Measurements from ENCODE around the gene AGO3. TPM values are rescaled to one million over a fixed set of nuclear protein-coding genes. Genes with fewer than 3 reads are reported as not detected.
A peak's percentile ranks its signal among the peaks of the same experiment; 100 is the strongest.

The AGO3 gene
- total RNA-seq, 1 donor from 2014 or later, result 9.9 TPM

DNA sequence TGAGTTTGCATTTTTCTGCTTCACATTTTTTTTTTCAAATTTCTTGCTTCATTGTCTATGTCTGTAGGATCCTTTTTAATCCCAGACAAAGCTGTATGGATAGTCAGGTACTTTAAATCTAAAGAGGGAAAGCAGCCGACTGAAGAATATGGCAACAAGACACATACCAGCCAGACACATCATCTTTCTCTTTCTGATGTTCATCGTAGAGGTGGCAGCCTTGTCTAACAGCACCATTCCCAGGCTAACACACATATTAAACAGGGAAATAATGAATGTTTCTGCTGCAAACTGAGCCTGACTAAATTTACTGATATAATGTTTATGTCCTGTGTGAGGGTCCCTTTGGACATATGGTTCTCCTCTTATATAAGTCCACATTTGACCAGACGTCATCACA is 149.3 kb downstream of the AGO3 start:
- Histone ChIP-seq H3K36me3 (ENCODE audit: control insufficient read depth, insufficient read depth, low read length) (no peaks in the 10 kb centered on the region), H3K4me3 (ENCODE audit: low read depth, low read length) (no peak overlapping the region), H3K27me3 (ENCODE audit: control insufficient read depth, insufficient read depth, low read length) (no peaks in the 10 kb centered on the region)
- TF ChIP-seq, protein P1, sequence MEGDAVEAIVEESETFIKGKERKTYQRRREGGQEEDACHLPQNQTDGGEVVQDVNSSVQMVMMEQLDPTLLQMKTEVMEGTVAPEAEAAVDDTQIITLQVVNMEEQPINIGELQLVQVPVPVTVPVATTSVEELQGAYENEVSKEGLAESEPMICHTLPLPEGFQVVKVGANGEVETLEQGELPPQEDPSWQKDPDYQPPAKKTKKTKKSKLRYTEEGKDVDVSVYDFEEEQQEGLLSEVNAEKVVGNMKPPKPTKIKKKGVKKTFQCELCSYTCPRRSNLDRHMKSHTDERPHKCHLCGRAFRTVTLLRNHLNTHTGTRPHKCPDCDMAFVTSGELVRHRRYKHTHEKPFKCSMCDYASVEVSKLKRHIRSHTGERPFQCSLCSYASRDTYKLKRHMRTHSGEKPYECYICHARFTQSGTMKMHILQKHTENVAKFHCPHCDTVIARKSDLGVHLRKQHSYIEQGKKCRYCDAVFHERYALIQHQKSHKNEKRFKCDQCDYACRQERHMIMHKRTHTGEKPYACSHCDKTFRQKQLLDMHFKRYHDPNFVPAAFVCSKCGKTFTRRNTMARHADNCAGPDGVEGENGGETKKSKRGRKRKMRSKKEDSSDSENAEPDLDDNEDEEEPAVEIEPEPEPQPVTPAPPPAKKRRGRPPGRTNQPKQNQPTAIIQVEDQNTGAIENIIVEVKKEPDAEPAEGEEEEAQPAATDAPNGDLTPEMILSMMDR (IDR thresholded peaks at IDR 0.05; ENCODE audit: insufficient read depth, low read length, poor library complexity, severe bottlenecking), result no peak
- no peak for DNase-seq (ENCODE audit: low read depth)

DNA sequence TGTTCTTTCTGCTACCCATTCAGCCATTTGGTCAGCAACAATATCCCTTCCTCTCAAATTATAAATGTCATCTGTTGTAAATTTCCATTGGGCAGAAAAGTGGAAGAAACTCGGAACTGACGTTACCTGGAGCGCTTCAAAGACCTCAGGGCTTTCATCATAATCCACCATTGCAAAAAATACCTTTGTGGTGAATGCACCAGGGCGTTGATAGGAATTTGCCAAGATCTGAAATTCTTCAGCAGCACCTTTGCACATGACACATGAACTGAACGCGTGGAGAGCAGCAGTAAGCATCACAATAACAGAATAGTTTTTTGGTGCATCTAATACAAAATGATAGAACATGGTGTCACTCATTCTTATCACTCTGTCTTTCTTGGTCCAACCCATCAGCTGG is 149.9 kb downstream of the AGO3 start:
- no peak for DNase-seq (ENCODE audit: low read depth)
- TF ChIP-seq, protein P1 (IDR thresholded peaks at IDR 0.05; ENCODE audit: insufficient read depth, low read length, poor library complexity, severe bottlenecking), result no peak
- Histone ChIP-seq H3K36me3 (ENCODE audit: control insufficient read depth, insufficient read depth, low read length) (no peaks in the 10 kb centered on the region), H3K4me3 (ENCODE audit: low read depth, low read length) (no peak overlapping the region), H3K27me3 (ENCODE audit: control insufficient read depth, insufficient read depth, low read length) (no peaks in the 10 kb centered on the region)

DNA sequence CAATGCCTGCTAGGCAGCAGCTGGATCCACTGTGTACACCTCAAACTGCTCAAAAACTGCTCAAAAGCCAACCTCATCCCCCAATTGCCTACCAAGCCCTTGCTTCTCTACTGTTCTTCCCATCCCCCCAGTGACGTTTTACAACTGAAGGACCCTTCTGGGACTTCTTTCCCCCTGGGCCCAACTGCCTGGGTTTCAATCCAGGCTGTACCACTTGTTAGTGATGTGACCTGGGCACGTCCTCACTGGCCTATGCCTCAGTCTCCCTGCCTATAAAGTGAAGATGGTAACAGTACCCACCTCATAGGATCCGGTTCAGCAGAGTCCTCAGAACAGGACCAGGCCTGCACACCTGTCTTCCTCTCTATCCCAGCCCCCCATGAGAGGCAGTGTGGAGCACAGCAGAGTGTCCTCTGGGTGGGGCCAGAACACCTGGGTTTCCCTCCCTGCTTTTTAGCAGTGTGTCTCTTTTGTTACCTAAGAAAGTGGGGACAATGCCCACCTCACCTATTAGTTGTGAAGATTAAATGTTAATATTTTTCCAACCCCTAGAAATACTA is 151.1 kb downstream of the AGO3 start:
- Histone ChIP-seq H3K27me3 (ENCODE audit: control insufficient read depth, insufficient read depth, low read length) (no peaks in the 10 kb centered on the region), H3K36me3 (ENCODE audit: control insufficient read depth, insufficient read depth, low read length) (no peaks in the 10 kb centered on the region), H3K4me3 (ENCODE audit: low read depth, low read length) (no peak overlapping the region)
- no peak for DNase-seq (ENCODE audit: low read depth)
- TF ChIP-seq, protein P1 (IDR thresholded peaks at IDR 0.05; ENCODE audit: insufficient read depth, low read length, poor library complexity, severe bottlenecking), result no peak

DNA sequence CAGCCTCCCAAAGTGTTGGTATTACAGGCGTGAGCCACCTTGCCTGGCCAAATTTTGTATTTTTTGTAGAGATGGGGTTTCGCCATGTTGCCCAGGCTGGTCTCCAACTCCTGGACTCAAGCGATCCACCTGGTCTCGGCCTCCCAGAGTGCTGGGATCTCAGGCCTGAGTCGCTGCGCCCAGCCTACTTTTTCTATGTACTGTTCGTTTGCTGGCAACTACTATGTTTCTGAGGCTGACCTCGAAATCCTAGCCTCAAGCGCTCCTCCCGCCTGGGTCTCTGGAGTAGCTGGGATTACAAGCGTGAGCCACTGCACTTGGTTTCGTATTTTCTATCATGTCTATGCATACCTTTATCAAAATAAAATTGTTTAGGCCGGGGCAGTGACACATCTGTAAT is 152.3 kb downstream of the AGO3 start:
- Histone ChIP-seq H3K4me3 (ENCODE audit: low read depth, low read length) (no peak overlapping the region), H3K36me3 (ENCODE audit: control insufficient read depth, insufficient read depth, low read length) (no peaks in the 10 kb centered on the region), H3K27me3 (ENCODE audit: control insufficient read depth, insufficient read depth, low read length) (no peaks in the 10 kb centered on the region)
- TF ChIP-seq, protein P1 (IDR thresholded peaks at IDR 0.05; ENCODE audit: insufficient read depth, low read length, poor library complexity, severe bottlenecking), result no peak
- DNase-seq (ENCODE audit: low read depth), result no peak

DNA sequence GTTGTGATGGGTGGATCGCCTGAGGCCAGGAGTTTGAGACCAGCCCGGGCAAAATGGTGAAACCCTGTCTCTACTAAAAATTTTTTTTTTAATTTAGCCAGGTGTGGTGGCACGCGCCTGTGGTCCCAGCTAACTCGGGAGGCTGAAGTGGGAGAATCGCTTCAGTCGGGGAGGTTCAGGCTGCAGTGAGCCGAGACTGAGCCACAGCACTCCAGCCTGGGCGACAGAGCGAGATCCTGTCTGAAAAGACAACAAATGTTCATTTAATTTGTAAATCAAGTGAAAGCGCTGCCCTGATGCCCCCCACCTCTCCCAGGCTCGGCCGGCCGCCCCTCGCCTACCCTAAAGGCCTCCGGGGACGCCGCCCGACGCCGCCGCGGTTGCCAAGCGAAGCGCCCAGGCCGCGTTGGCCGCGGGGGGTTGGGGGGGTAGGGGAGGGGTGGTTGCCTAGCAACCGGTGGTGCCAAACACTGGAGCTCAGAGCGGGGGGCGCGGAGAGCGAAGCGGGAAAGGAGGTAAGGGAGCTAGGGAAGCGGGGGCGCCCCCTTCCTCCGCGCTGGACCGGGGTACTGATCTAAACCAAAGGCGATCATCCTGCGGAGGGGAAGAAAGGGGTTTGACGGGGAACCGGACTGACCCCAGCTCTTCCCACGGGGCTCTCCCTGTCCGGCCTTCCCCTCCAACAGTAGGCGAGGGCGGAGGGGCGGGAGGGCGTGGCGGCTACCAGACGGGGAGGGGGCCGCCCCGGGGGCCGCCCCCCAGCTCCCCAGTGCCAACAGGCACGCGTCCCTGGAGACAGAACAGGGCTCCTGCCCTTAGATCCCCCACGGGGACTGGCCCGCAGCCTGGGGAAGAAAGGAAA is 153.0 kb downstream of the AGO3 start, which contains the start of gene TEKT2:
TEKT2 (plus strand) TSS at position 460 of the 862 bp plus-strand sequence. CDS start 828 bp downstream, outside the sequence.
- TF ChIP-seq, protein P1 (IDR thresholded peaks at IDR 0.05; ENCODE audit: insufficient read depth, low read length, poor library complexity, severe bottlenecking), result no peak
- no peaks in the 10 kb centered on the region for H3K36me3 ChIP-seq (ENCODE audit: control insufficient read depth, insufficient read depth, low read length)
- no peaks in the 10 kb centered on the region for H3K27me3 ChIP-seq (ENCODE audit: control insufficient read depth, insufficient read depth, low read length)
- DNase-seq (ENCODE audit: low read depth), result no peak
- H3K4me3 ChIP-seq (ENCODE audit: low read depth, low read length), result peak within 1 kb of the TSS; percentile 54

All from kidney epithelial cell (primary cell).